Measurements from ENCODE around the gene YPEL2. TPM values are rescaled to one million over a fixed set of nuclear protein-coding genes. Genes with fewer than 3 reads are reported as not detected.

YPEL2 gene
- polyA plus RNA-seq, 3 donors: 21.5 to 63.1 (median 25.1) TPM

- Histone ChIP-seq H3K27ac (ENCODE audit: low read depth in 1 of 2, low read length in 2 of 2) (no peak overlapping the region), H4K20me1 (ENCODE audit: insufficient read depth, low read length) (peaks cover 89% of the 10 kb centered on the region), H3K36me3 (replicated peaks in 1 of 2; ENCODE audit: control insufficient read depth in 1 of 2, insufficient read depth in 2 of 2, low read length in 2 of 2) (peaks cover 6 to 37% of the 10 kb centered on the region in 2 donors), H2AFZ (ENCODE audit: insufficient read depth, low read depth, low read length, poor library complexity, severe bottlenecking) (no peak overlapping the region), H3K79me2 (ENCODE audit: insufficient read depth, low read length) (peaks cover 84% of the 10 kb centered on the region), H3K9me3 (replicated peaks in 1 of 2; ENCODE audit: control insufficient read depth in 1 of 2, insufficient read depth in 1 of 2, low read length in 2 of 2) (no peaks in the 10 kb centered on the region), H3K4me2 (replicated peaks; ENCODE audit: extremely low read depth, low read length, poor library complexity, severe bottlenecking) (no peak overlapping the region), H3K9ac (ENCODE audit: insufficient read depth, low read length, poor library complexity, severe bottlenecking) (no peak overlapping the region), H3K4me3 (replicated peaks in 1 of 3; ENCODE audit: low read depth in 2 of 3, low read length in 3 of 3) (no peak overlapping the region), H3K4me1 (ENCODE audit: control insufficient read depth in 1 of 2, insufficient read depth in 2 of 2, low read length in 2 of 2) (peaks cover 27% of the 10 kb centered on the region in 2 donors), H3K27me3 (ENCODE audit: control insufficient read depth in 2 of 2, insufficient read depth in 2 of 2, low read length in 2 of 2) (no peaks in the 10 kb centered on the region)
- Mint-ChIP-seq H3K4me3 (no peak overlapping the region), H3K27ac (peak overlapping the region in 2 of 7 donors; percentile 50 to 72), H3K9me3 (no peaks in the 10 kb centered on the region), H3K36me3 (peaks cover 23 to 29% of the 10 kb centered on the region in 2 donors), H3K27me3 (ENCODE audit: low read depth in 3 of 3) (peaks cover 0 to 4% (median 0%) of the 10 kb centered on the region in 3 donors), H3K4me1 (peaks cover 44% of the 10 kb centered on the region)
- TF ChIP-seq CTCF (IDR thresholded peaks at IDR 0.05): no peak
- no peak for DNase-seq
- WGBS (ENCODE audit: insufficient coverage): no CpG with 5 or more reads among the region's 4 CpGs
- intact Hi-C loops (cut with micrococcal nuclease): loop anchor here in 1 of 2 donors (5.0 kb wide), 1 partner anchor 59 kb away; no protein-coding TSS in a partner anchor
Observed at GRCh38 chr17:59378675-59379074, 47.2 kb downstream of the YPEL2 start.

- H4K20me1 ChIP-seq (ENCODE audit: insufficient read depth, low read length): peaks cover 95% of the 10 kb centered on the region
- H3K4me1 Mint-ChIP-seq: peaks cover 26% of the 10 kb centered on the region
- no peak overlapping the region for H3K27ac ChIP-seq (ENCODE audit: low read depth in 1 of 2, low read length in 2 of 2)
- no peak overlapping the region for H3K4me3 ChIP-seq (replicated peaks in 1 of 3; ENCODE audit: low read depth in 2 of 3, low read length in 3 of 3)
- peaks cover 6 to 37% of the 10 kb centered on the region in 2 donors for H3K36me3 ChIP-seq (replicated peaks in 1 of 2; ENCODE audit: control insufficient read depth in 1 of 2, insufficient read depth in 2 of 2, low read length in 2 of 2)
- no peak overlapping the region for H3K9ac ChIP-seq (ENCODE audit: insufficient read depth, low read length, poor library complexity, severe bottlenecking)
- H3K9me3 ChIP-seq (replicated peaks in 1 of 2; ENCODE audit: control insufficient read depth in 1 of 2, insufficient read depth in 1 of 2, low read length in 2 of 2): no peaks in the 10 kb centered on the region
- H3K4me2 ChIP-seq (replicated peaks; ENCODE audit: extremely low read depth, low read length, poor library complexity, severe bottlenecking): no peak overlapping the region
- peak overlapping the region in 3 of 7 donors; percentile 25 to 54 (median 52) for H3K27ac Mint-ChIP-seq
- peaks cover 85% of the 10 kb centered on the region for H3K79me2 ChIP-seq (ENCODE audit: insufficient read depth, low read length)
- no peaks in the 10 kb centered on the region for H3K9me3 Mint-ChIP-seq
- TF ChIP-seq CTCF (IDR thresholded peaks at IDR 0.05): no peak
- H3K27me3 ChIP-seq (ENCODE audit: control insufficient read depth in 2 of 2, insufficient read depth in 2 of 2, low read length in 2 of 2): no peaks in the 10 kb centered on the region
- no peak overlapping the region for H3K4me3 Mint-ChIP-seq
- H3K4me1 ChIP-seq (ENCODE audit: control insufficient read depth in 1 of 2, insufficient read depth in 2 of 2, low read length in 2 of 2): peaks cover 9% of the 10 kb centered on the region in 2 donors
- peaks cover 27 to 31% of the 10 kb centered on the region in 2 donors for H3K36me3 Mint-ChIP-seq
- intact Hi-C loops (cut with micrococcal nuclease): no loop called here
- no peak for DNase-seq
- WGBS (ENCODE audit: insufficient coverage): no CpG with 5 or more reads among the region's 3 CpGs
- H3K27me3 Mint-ChIP-seq (ENCODE audit: low read depth in 3 of 3): peaks cover 0 to 4% (median 0%) of the 10 kb centered on the region in 3 donors
- no peak overlapping the region for H2AFZ ChIP-seq (ENCODE audit: insufficient read depth, low read depth, low read length, poor library complexity, severe bottlenecking)
Observed at GRCh38 chr17:59380474-59380873, 49.0 kb downstream of the YPEL2 start.

All from CD14-positive monocyte (primary cell).